ENCODE measurements around the gene WAC.

WAC gene

GRCh38 chr10:28545967-28546644, 13.2 kb downstream of the WAC start:
- no peak overlapping the region for H3K4me3 ChIP-seq (replicated peaks; ENCODE audit: low read depth, low read length)
- TF ChIP-seq CTCF (IDR thresholded peaks at IDR 0.05; ENCODE audit: low read depth, low read length, missing control alignments), result no peak
- DNase-seq (ENCODE audit: extremely low read depth, low read depth), result no peak

GRCh38 chr10:28548781-28549498, 16.0 kb downstream of the WAC start:
- H3K4me3 ChIP-seq (replicated peaks; ENCODE audit: low read depth, low read length), result no peak overlapping the region
- TF ChIP-seq CTCF (IDR thresholded peaks at IDR 0.05; ENCODE audit: low read depth, low read length, missing control alignments), result no peak
- DNase-seq (ENCODE audit: extremely low read depth, low read depth), result no peak

GRCh38 chr10:28551086-28551485, 18.2 kb downstream of the WAC start:
- no peak for TF ChIP-seq CTCF (IDR thresholded peaks at IDR 0.05; ENCODE audit: low read depth, low read length, missing control alignments)
- DNase-seq (ENCODE audit: extremely low read depth, low read depth), result no peak
- H3K4me3 ChIP-seq (replicated peaks; ENCODE audit: low read depth, low read length), result no peak overlapping the region

- DNase-seq (ENCODE audit: extremely low read depth, low read depth), result no peak
- TF ChIP-seq CTCF (IDR thresholded peaks at IDR 0.05; ENCODE audit: low read depth, low read length, missing control alignments), result no peak
- H3K4me3 ChIP-seq (replicated peaks; ENCODE audit: low read depth, low read length), result no peak overlapping the region
Measured at GRCh38 chr10:28552775-28553174, 19.9 kb downstream of the WAC start.

- no peak for DNase-seq (ENCODE audit: extremely low read depth, low read depth)
- H3K4me3 ChIP-seq (replicated peaks; ENCODE audit: low read depth, low read length), result no peak overlapping the region
- TF ChIP-seq CTCF (IDR thresholded peaks at IDR 0.05; ENCODE audit: low read depth, low read length, missing control alignments), result no peak
Measured at GRCh38 chr10:28554009-28554408, 21.1 kb downstream of the WAC start.

- no peak for DNase-seq (ENCODE audit: extremely low read depth, low read depth)
- H3K4me3 ChIP-seq (replicated peaks; ENCODE audit: low read depth, low read length), result no peak overlapping the region
- no peak for TF ChIP-seq CTCF (IDR thresholded peaks at IDR 0.05; ENCODE audit: low read depth, low read length, missing control alignments)
Measured at GRCh38 chr10:28554952-28555351, 22.0 kb downstream of the WAC start.

All from HFF-Myc (cell line).